ENCODE data around the gene SLC6A7.

GRCh38 chr5:150236313-150236712 lies 46.5 kb downstream of the SLC6A7 start:
- TF ChIP-seq CTCF (IDR thresholded peaks at IDR 0.05) (no peak), POLR2AphosphoS5 (IDR thresholded peaks at IDR 0.05) (no peak), POLR2A (IDR thresholded peaks at IDR 0.05) (no peak), EP300 (IDR thresholded peaks at IDR 0.05) (no peak)

Measured in gastroesophageal sphincter (tissue), 3 donors.